ENCODE results near the gene ABCA12. TPM values are rescaled to one million over a fixed set of nuclear protein-coding genes. Genes with fewer than 3 reads are reported as not detected.
A peak's percentile ranks its signal among the peaks of the same experiment; 100 is the strongest.

The ABCA12 gene
- total and polyA plus RNA-seq, 2 of the 8 experiments (the other 6 are each of a cell fraction or from before 2014, with no cell fraction given): not detected

GRCh38 chr2:215083146-215083545, 55.3 kb downstream of the ABCA12 start:
- FAIRE-seq (no peak), DNase-seq (ENCODE audit: low read depth in 1 of 2, low spot score in 2 of 2) (no peak)
- no peaks in the 10 kb centered on the region for H3K79me2 ChIP-seq (ENCODE audit: control insufficient read depth in 1 of 2, insufficient read depth in 2 of 2, low read length in 2 of 2)
- no peaks in the 10 kb centered on the region for H3K79me1 ChIP-seq (ENCODE audit: low read depth, low read length)
- no peak overlapping the region for H2AK5ac ChIP-seq (ENCODE audit: low read depth, low read length)
- no peak overlapping the region for H2BK15ac ChIP-seq (ENCODE audit: low read length)
- H4K91ac ChIP-seq (replicated peaks; ENCODE audit: insufficient read length, low read length): no peak overlapping the region
- H3K18ac ChIP-seq (ENCODE audit: extremely low read depth, low read length): no peak overlapping the region
- no peak overlapping the region for H4K8ac ChIP-seq (ENCODE audit: extremely low read depth, insufficient read depth, low read length)
- no peak overlapping the region for H3K4me3 ChIP-seq (ENCODE audit: extremely low read depth in 1 of 4, insufficient read depth in 2 of 4, low read depth in 3 of 4, low read length in 4 of 4)
- H2BK120ac ChIP-seq (replicated peaks; ENCODE audit: low read depth, low read length): no peak overlapping the region
- H2BK20ac ChIP-seq (ENCODE audit: low read length): no peak overlapping the region
- H3K9ac ChIP-seq (replicated peaks in 1 of 4; ENCODE audit: extremely low read depth in 1 of 4, low read depth in 3 of 4, low read length in 3 of 4): no peak overlapping the region
- no peak for TF ChIP-seq CEBPB (IDR thresholded peaks at IDR 0.05; ENCODE audit: low read depth, low read length)
- 0 out of 2 replicates have a peak, but pooled peaks have one; percentile 21 for TF ChIP-seq CREB1 (IDR thresholded peaks at IDR 0.05)
- H3K27ac ChIP-seq (ENCODE audit: low read depth, low read length): no peak overlapping the region
- ChIA-PET CTCF (ENCODE audit: partially characterized antibody) (interaction anchor here (0.8 kb wide), 1 partner anchor 554 kb away, joined by 3 read pairs; no protein-coding TSS in a partner anchor), POLR2A (ENCODE audit: partially characterized antibody) (no interaction called here)
- no peak overlapping the region for H2BK12ac ChIP-seq (ENCODE audit: low read depth, low read length)
- H2AFZ ChIP-seq (ENCODE audit: low read length): no peak overlapping the region
- H3K9me3 ChIP-seq (ENCODE audit: insufficient read depth in 2 of 2, low read depth in 1 of 2, low read length in 1 of 2): no peaks in the 10 kb centered on the region
- 87% methylated on average over 4 of the region's 4 CpGs; no CpG with 5 or more reads in 1 of the 2 experiments for WGBS, 2 experiments (ENCODE audit: extremely low coverage in 1 of 2, insufficient coverage in 1 of 2, insufficient read length in 1 of 2, insufficient replicate concordance in 2 of 2, low coverage in 1 of 2, low lambda C conversion rate in 2 of 2, missing lambda C conversion rate in 1 of 2)
- H4K5ac ChIP-seq (ENCODE audit: insufficient read length, low read depth, low read length): no peak overlapping the region
- 0 out of 7 replicates have a peak, but pooled peaks cover 0 to 2% (median 0%) of the 10 kb centered on the region in 4 experiments for H3K4me1 ChIP-seq (replicated peaks in 1 of 4; ENCODE audit: control insufficient read depth in 3 of 4, insufficient read depth in 4 of 4, low read length in 3 of 4)
- no peak overlapping the region for H3K4me2 ChIP-seq (ENCODE audit: insufficient read depth in 1 of 2, low read depth in 2 of 2, low read length in 2 of 2)
- H3K23me2 ChIP-seq (ENCODE audit: low read depth, low read length): no peaks in the 10 kb centered on the region; the same call in 1 of the 2 replicates
- H3K56ac ChIP-seq (replicated peaks; ENCODE audit: insufficient read length, low read depth, low read length): no peak overlapping the region
- no peak overlapping the region for H3K23ac ChIP-seq (ENCODE audit: insufficient read length)
- H4K20me1 ChIP-seq (replicated peaks in 1 of 2; ENCODE audit: control insufficient read depth in 1 of 2, insufficient read depth in 2 of 2, low read length in 2 of 2): no peaks in the 10 kb centered on the region
- no peaks in the 10 kb centered on the region for H3K27me3 ChIP-seq (replicated peaks in 1 of 4; ENCODE audit: control insufficient read depth in 3 of 4, extremely low read depth in 1 of 4, insufficient read depth in 3 of 4, low read length in 3 of 4)
- H3K36me3 ChIP-seq (ENCODE audit: control insufficient read depth in 2 of 4, insufficient read depth in 4 of 4, low read length in 3 of 4): no peaks in the 10 kb centered on the region
- H3K4ac ChIP-seq (replicated peaks; ENCODE audit: insufficient read length, low read depth, low read length): no peak overlapping the region
- no peak overlapping the region for H2BK5ac ChIP-seq (ENCODE audit: low read depth, low read length)
- H3K14ac ChIP-seq (ENCODE audit: insufficient read length): no peak overlapping the region
